WTC11 (cell line): ENCODE results near the gene IL1RAPL2. TPM values are rescaled to one million over a fixed set of nuclear protein-coding genes. Genes with fewer than 3 reads are reported as not detected.

Experiments used
- ATAC-seq: fragments of 200-7000 bp; cut with Tn5 transposase; 2 replicates; pipeline ENCODE4 v1.10.0; 2021; ENCODE audit warnings: mild to moderate bottlenecking, moderate library complexity
- CTCF ChIA-PET: fragments of 300-600 bp; sonication (Branson Sonifier 250); formaldehyde crosslinking; loops from one replicate; lab custom pipeline; 2021; ENCODE audit warnings: antibody characterized with exemption; lab: Charles Lee
- POLR2A ChIA-PET: fragments of 350-600 bp; sonication (Branson Sonifier 250); formaldehyde crosslinking; loops from one replicate; lab custom pipeline; 2021; ENCODE audit warnings: antibody characterized with exemption; lab: Charles Lee
- DNase-seq: peaks from one replicate; pipeline ENCODE4 v3.0.0; 2021; ENCODE audit warnings: low spot score
- H3K27ac Mint-ChIP-seq: 2 replicates; pipeline ENCODE4 v1.8.0; 2021; ENCODE audit warnings: mixed read lengths
- H3K27me3 Mint-ChIP-seq: 2 replicates; pipeline ENCODE4 v1.8.0; 2021; ENCODE audit warnings: low read depth, mild to moderate bottlenecking, moderate library complexity, mixed read lengths
- H3K36me3 Mint-ChIP-seq: 2 replicates; pipeline ENCODE4 v1.8.0; 2021; ENCODE audit warnings: mixed read lengths
- H3K4me1 Mint-ChIP-seq: 2 replicates; pipeline ENCODE4 v1.8.0; 2022; ENCODE audit warnings: mixed read lengths
- H3K4me3 Mint-ChIP-seq: 2 replicates; pipeline ENCODE4 v1.8.0; 2021; ENCODE audit warnings: mild to moderate bottlenecking, moderate library complexity, mixed read lengths
- H3K9me3 Mint-ChIP-seq: 2 replicates; pipeline ENCODE4 v1.8.0; 2021; ENCODE audit warnings: mixed read lengths
- ATF1 ChIP-seq: sonication (generic); formaldehyde crosslinking; IDR thresholded peaks from 2 replicates; pipeline ENCODE4 v1.8.1; 2023; ENCODE audit warnings: mild to moderate bottlenecking, moderate library complexity, missing genetic modification reagents
- CBFB ChIP-seq: sonication (generic); formaldehyde crosslinking; IDR thresholded peaks from 2 replicates; pipeline ENCODE4 v1.8.1; 2022; ENCODE audit warnings: mild to moderate bottlenecking, low read depth, missing genetic modification reagents
- ETV6 ChIP-seq: sonication (generic); formaldehyde crosslinking; IDR thresholded peaks from 2 replicates; pipeline ENCODE4 v1.8.1; 2022; ENCODE audit warnings: mild to moderate bottlenecking, missing genetic modification reagents
- FOXK1 ChIP-seq: sonication (generic); formaldehyde crosslinking; IDR thresholded peaks from 2 replicates; pipeline ENCODE4 v1.8.0; 2022; ENCODE audit warnings: mild to moderate bottlenecking, moderate library complexity, missing genetic modification reagents
- FOXP1 ChIP-seq: sonication (generic); formaldehyde crosslinking; IDR thresholded peaks from 2 replicates; pipeline ENCODE4 v1.8.0; 2022; ENCODE audit warnings: missing genetic modification reagents, mild to moderate bottlenecking, moderate library complexity, borderline replicate concordance
- GABPB1 ChIP-seq: sonication (generic); formaldehyde crosslinking; IDR thresholded peaks from 2 replicates; pipeline ENCODE4 v1.8.1; 2023; ENCODE audit warnings: mild to moderate bottlenecking, missing genetic modification reagents
- GRHL2 ChIP-seq: fragments of 250-450 bp; sonication (Bioruptor Pico); IDR thresholded peaks from 2 replicates; pipeline ENCODE4 v1.8.0; 2022; ENCODE audit warnings: mild to moderate bottlenecking, moderate library complexity; ENCODE audit not compliant: insufficient replicate concordance, severe bottlenecking
- GTF2I ChIP-seq: fragments of 250-450 bp; sonication (Bioruptor Pico); conservative IDR thresholded peaks from 2 replicates; pipeline ENCODE4 v1.4.0; 2021; ENCODE audit warnings: mild to moderate bottlenecking
- JUN ChIP-seq: sonication (generic); formaldehyde crosslinking; IDR thresholded peaks from 2 replicates; pipeline ENCODE4 v1.8.0; 2023; ENCODE audit warnings: mild to moderate bottlenecking, missing genetic modification reagents
- PRRX2 ChIP-seq: fragments of 250-450 bp; sonication (Bioruptor Pico); IDR thresholded peaks from 2 replicates; pipeline ENCODE4 v1.8.0; 2021; ENCODE audit warnings: mild to moderate bottlenecking
- RORB ChIP-seq: fragments of 250-450 bp; sonication (Bioruptor Pico); IDR thresholded peaks from 2 replicates; pipeline ENCODE4 v1.9.0; 2021; ENCODE audit warnings: mild to moderate bottlenecking
- SMAD4 ChIP-seq: sonication (generic); formaldehyde crosslinking; IDR thresholded peaks from 2 replicates; pipeline ENCODE4 v1.8.0; 2022; ENCODE audit warnings: mild to moderate bottlenecking, missing genetic modification reagents
- TEAD1 ChIP-seq: sonication (generic); formaldehyde crosslinking; IDR thresholded peaks from 2 replicates; pipeline ENCODE4 v1.8.0; 2022; ENCODE audit warnings: mild to moderate bottlenecking, missing genetic modification reagents
- ZNF121 ChIP-seq: sonication (generic); formaldehyde crosslinking; IDR thresholded peaks from 2 replicates; pipeline ENCODE4 v1.8.0; 2023; ENCODE audit warnings: missing genetic modification reagents
- ZNF232 ChIP-seq: sonication (generic); formaldehyde crosslinking; IDR thresholded peaks from 2 replicates; pipeline ENCODE4 v1.8.0; 2022; ENCODE audit warnings: mild to moderate bottlenecking, missing genetic modification reagents
- ZNF317 ChIP-seq: sonication (generic); formaldehyde crosslinking; IDR thresholded peaks from 2 replicates; pipeline ENCODE4 v1.8.1; 2023; ENCODE audit warnings: low read depth, mild to moderate bottlenecking, moderate library complexity, missing genetic modification reagents, borderline replicate concordance
- total RNA-seq: library from RNA; stranded (reverse); gene quantifications from 3 replicates; pipeline ENCODE4 v1.2.3, GENCODE V29; 2021
- TF ChIP-seq, protein P1 (sequence below): fragments of 250-450 bp; sonication (Bioruptor Pico); IDR thresholded peaks from 2 replicates; pipeline ENCODE4 v1.9.0; 2021; ENCODE audit warnings: moderate library complexity, mild to moderate bottlenecking, inconsistent platforms, borderline replicate concordance
- TF ChIP-seq, protein P2 (sequence below): fragments of 250-450 bp; sonication (Bioruptor Pico); IDR thresholded peaks from 2 replicates; pipeline ENCODE4 v1.9.0; 2021; ENCODE audit warnings: mild to moderate bottlenecking, borderline replicate concordance
- TF ChIP-seq, protein P3 (sequence below): sonication (generic); formaldehyde crosslinking; IDR thresholded peaks from 2 replicates; pipeline ENCODE4 v1.8.0; 2022; ENCODE audit warnings: mild to moderate bottlenecking, missing genetic modification reagents
- TF ChIP-seq, protein P4 (sequence below): sonication (generic); formaldehyde crosslinking; IDR thresholded peaks from 2 replicates; pipeline ENCODE4 v1.8.1; 2022; ENCODE audit warnings: mild to moderate bottlenecking, moderate library complexity, missing genetic modification reagents
- TF ChIP-seq, protein P5 (sequence below): sonication (generic); formaldehyde crosslinking; IDR thresholded peaks from 2 replicates; pipeline ENCODE4 v1.8.1; 2023; ENCODE audit warnings: mild to moderate bottlenecking, missing genetic modification reagents, moderate library complexity

Gene IL1RAPL2
- total RNA-seq, 1 experiment from 2014 or later = 0.09 TPM

DNA sequence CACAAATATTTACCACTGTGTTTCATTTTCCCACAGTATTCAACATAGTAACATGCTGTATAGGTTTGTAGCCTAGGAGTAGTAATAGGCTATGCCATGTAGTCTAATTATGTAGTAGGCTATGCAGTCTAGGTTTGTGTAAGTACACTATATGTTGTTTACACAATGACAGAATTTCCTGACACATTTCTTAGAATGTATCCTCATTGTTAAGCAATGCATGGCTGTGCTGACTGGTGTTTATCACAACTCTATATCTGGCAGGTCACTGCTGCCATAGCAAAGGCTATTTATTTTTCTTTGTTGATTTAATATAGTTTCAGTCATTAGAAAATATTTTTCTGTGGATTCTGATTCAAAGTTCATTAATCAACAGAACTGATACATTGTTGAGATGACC is 762.8 kb downstream of the IL1RAPL2 start:
- H3K4me3 Mint-ChIP-seq = no peak overlapping the region
- DNase-seq = no peak
- ChIA-PET POLR2A (no interaction called here), CTCF (no interaction called here)
- no peak for ATAC-seq
- H3K36me3 Mint-ChIP-seq = no peaks in the 10 kb centered on the region
- TF ChIP-seq ATF1 (CRISPR knock-in tag) (no peak), GTF2I (CRISPR knock-in tag) (no peak), FOXK1 (no peak), GABPB1 (CRISPR knock-in tag) (no peak), CBFB (no peak), ZNF121 (CRISPR knock-in tag) (no peak), TEAD1 (CRISPR knock-in tag) (no peak), PRRX2 (CRISPR knock-in tag) (no peak), FOXP1 (CRISPR knock-in tag) (no peak), GRHL2 (CRISPR knock-in tag) (no peak), SMAD4 (CRISPR knock-in tag) (no peak), RORB (no peak)
- TF ChIP-seq, protein P1, sequence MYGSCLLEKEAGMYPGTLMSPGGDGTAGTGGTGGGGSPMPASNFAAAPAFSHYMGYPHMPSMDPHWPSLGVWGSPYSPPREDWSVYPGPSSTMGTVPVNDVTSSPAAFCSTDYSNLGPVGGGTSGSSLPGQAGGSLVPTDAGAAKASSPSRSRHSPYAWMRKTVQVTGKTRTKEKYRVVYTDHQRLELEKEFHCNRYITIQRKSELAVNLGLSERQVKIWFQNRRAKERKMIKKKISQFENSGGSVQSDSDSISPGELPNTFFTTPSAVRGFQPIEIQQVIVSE (CRISPR knock-in tag) = no peak
- TF ChIP-seq, protein P2, sequence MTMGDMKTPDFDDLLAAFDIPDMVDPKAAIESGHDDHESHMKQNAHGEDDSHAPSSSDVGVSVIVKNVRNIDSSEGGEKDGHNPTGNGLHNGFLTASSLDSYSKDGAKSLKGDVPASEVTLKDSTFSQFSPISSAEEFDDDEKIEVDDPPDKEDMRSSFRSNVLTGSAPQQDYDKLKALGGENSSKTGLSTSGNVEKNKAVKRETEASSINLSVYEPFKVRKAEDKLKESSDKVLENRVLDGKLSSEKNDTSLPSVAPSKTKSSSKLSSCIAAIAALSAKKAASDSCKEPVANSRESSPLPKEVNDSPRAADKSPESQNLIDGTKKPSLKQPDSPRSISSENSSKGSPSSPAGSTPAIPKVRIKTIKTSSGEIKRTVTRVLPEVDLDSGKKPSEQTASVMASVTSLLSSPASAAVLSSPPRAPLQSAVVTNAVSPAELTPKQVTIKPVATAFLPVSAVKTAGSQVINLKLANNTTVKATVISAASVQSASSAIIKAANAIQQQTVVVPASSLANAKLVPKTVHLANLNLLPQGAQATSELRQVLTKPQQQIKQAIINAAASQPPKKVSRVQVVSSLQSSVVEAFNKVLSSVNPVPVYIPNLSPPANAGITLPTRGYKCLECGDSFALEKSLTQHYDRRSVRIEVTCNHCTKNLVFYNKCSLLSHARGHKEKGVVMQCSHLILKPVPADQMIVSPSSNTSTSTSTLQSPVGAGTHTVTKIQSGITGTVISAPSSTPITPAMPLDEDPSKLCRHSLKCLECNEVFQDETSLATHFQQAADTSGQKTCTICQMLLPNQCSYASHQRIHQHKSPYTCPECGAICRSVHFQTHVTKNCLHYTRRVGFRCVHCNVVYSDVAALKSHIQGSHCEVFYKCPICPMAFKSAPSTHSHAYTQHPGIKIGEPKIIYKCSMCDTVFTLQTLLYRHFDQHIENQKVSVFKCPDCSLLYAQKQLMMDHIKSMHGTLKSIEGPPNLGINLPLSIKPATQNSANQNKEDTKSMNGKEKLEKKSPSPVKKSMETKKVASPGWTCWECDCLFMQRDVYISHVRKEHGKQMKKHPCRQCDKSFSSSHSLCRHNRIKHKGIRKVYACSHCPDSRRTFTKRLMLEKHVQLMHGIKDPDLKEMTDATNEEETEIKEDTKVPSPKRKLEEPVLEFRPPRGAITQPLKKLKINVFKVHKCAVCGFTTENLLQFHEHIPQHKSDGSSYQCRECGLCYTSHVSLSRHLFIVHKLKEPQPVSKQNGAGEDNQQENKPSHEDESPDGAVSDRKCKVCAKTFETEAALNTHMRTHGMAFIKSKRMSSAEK (CRISPR knock-in tag) = no peak
- TF ChIP-seq, protein P3, sequence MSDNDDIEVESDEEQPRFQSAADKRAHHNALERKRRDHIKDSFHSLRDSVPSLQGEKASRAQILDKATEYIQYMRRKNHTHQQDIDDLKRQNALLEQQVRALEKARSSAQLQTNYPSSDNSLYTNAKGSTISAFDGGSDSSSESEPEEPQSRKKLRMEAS (CRISPR knock-in tag) = no peak
- TF ChIP-seq, protein P4, sequence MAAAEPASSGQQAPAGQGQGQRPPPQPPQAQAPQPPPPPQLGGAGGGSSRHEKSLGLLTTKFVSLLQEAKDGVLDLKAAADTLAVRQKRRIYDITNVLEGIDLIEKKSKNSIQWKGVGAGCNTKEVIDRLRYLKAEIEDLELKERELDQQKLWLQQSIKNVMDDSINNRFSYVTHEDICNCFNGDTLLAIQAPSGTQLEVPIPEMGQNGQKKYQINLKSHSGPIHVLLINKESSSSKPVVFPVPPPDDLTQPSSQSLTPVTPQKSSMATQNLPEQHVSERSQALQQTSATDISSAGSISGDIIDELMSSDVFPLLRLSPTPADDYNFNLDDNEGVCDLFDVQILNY (CRISPR knock-in tag) = no peak
- TF ChIP-seq, protein P5, sequence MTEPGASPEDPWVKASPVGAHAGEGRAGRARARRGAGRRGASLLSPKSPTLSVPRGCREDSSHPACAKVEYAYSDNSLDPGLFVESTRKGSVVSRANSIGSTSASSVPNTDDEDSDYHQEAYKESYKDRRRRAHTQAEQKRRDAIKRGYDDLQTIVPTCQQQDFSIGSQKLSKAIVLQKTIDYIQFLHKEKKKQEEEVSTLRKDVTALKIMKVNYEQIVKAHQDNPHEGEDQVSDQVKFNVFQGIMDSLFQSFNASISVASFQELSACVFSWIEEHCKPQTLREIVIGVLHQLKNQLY (CRISPR knock-in tag) = no peak
- peaks cover 4% of the 10 kb centered on the region for H3K4me1 Mint-ChIP-seq
- no peak overlapping the region for H3K27ac Mint-ChIP-seq
- no peaks in the 10 kb centered on the region for H3K27me3 Mint-ChIP-seq
- peaks cover 9% of the 10 kb centered on the region; the same call in 1 of the 2 replicates for H3K9me3 Mint-ChIP-seq

DNA sequence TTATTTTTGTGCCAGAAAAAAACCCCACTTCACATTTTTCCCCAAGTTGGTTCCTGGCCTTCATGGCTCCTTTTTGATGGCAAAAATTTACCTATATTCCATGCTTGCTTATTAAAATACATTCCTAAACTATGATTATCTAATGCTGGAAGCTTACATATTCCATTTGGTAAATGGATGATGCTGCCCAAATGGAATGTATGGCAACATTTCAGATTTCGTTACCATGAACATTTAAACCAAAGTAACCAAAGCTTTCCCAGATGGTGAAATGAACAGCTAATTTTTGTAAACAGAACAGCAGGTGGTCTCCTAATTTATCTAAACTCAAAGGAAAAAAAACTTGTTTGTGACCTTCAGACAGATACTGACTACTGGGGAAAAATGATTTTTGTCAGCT is 765.2 kb downstream of the IL1RAPL2 start:
- ChIA-PET POLR2A (no interaction called here), CTCF (no interaction called here)
- Mint-ChIP-seq H3K4me1 (no peaks in the 10 kb centered on the region), H3K36me3 (no peaks in the 10 kb centered on the region), H3K27me3 (no peaks in the 10 kb centered on the region), H3K4me3 (no peak overlapping the region), H3K27ac (no peak overlapping the region), H3K9me3 (peaks cover 5% of the 10 kb centered on the region; the same call in 1 of the 2 replicates)
- DNase-seq (no peak), ATAC-seq (no peak)
- TF ChIP-seq ETV6 (CRISPR knock-in tag) (no peak), JUN (CRISPR knock-in tag) (no peak), ZNF232 (no peak), ZNF317 (CRISPR knock-in tag) (no peak)
